Sciatic nerve (tissue), 2 donors: ENCODE data around the gene CPNE4. TPM values are rescaled to one million over a fixed set of nuclear protein-coding genes. Genes with fewer than 3 reads are reported as not detected.

Experiments
- ATAC-seq: fragments of 200-7000 bp; cut with Tn5 transposase; one replicate; pipeline ENCODE4 v1.9.1; 2020; ENCODE audit warnings: mild to moderate bottlenecking, moderate library complexity
- DNase-seq: peaks from one replicate; pipeline ENCODE4 v3.0.0-alpha.2; 2020; ENCODE audit warnings: low spot score
- intact Hi-C: fragments of 100-400 bp; cut with DNase I; formaldehyde crosslinking; loops from one replicate; pipeline ENCODE4 v1.14.2; 2022
- total RNA-seq: library from RNA; stranded (reverse); fragmentation: NEBNext Ultra II Directional; extraction: Animal tissue kit (Norgen Biotek cat#: 25700); gene quantifications from one replicate; pipeline ENCODE4 v1.2.1, GENCODE V29; 2021
- donor health status: DM: no; HTN: no; CAD: no.
- donor health status: DM: no; HTN: no; CAD: no.

CPNE4 gene
- total RNA-seq, 1 donor from 2014 or later = 0.18 TPM

- no peak for ATAC-seq
- no peak for DNase-seq
- intact Hi-C loops = no loop called here
Observed at GRCh38 chr3:131782751-131783150, 252.1 kb downstream of the CPNE4 start.

DNA sequence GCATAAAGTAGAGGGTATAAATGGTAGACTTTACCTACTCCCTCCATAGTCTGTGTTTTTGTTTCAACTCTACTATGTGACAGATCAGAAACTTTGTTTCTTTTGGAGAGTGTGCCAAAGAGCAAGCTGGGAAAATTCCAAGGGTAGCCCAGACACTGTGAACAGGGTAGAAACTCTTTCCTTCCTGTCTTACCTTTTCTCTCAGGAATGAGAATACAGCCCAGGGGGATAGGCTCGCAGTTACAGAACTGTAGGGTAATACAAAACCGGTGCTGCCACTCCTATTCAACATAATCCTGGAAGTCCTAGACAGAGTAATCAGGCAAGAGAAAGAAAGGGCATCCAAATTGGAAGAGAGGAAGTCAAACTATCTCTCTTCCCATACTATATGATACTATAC is 256.3 kb downstream of the CPNE4 start:
- DNase-seq = no peak
- ATAC-seq = no peak
- intact Hi-C loops = no loop called here

DNA sequence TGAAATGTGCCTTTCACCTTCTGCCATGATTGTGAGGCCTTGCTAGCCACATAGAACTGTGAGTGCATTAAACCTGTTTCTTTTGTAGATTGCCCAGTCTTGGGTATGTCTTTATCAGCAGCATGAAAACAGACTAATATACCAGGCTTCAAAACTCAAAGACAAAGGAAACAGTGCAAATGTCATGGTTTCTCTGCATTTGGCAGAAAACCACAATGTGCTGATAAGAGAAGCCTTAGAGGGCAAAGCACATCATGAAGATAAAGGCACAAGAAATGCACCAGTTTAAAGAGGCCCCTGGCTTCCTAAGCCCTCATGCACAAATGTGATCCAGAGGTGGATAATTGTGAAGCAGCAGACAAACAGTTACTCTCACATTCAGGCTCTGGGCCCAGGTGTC is 259.2 kb downstream of the CPNE4 start:
- DNase-seq (no peak), ATAC-seq (no peak)
- intact Hi-C loops = no loop called here

GRCh38 chr3:131772269-131773026 is 262.4 kb downstream of the CPNE4 start:
- ATAC-seq (no peak), DNase-seq (no peak)
- intact Hi-C loops = no loop called here

- ATAC-seq = no peak
- DNase-seq = no peak
- intact Hi-C loops = no loop called here
Observed at GRCh38 chr3:131762981-131763564, 271.7 kb downstream of the CPNE4 start.

GRCh38 chr3:131756405-131756804 is 278.4 kb downstream of the CPNE4 start:
- intact Hi-C loops = no loop called here
- DNase-seq (no peak), ATAC-seq (no peak)

DNA sequence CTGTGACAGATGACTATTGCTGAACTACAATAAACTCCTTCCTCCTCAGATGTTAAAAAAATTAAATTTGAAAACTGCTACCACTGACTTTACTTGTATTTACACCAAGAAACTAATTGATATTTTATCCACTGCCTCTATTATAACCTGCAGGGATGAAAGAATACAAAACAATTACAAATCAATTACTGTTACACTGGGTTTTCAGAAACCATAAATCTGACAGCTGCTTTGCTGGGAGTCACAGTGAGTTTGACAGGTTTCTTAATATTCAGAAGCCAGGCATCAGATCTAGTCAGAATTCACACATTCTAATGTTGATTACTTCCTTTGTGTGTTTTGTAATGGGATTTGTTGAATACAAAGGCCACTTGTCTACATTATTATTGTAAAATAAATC is 279.4 kb downstream of the CPNE4 start:
- intact Hi-C loops = no loop called here
- ATAC-seq (no peak), DNase-seq (no peak)

GRCh38 chr3:131750256-131750655 is 284.6 kb downstream of the CPNE4 start:
- no peak for ATAC-seq
- no peak for DNase-seq
- intact Hi-C loops = no loop called here

DNA sequence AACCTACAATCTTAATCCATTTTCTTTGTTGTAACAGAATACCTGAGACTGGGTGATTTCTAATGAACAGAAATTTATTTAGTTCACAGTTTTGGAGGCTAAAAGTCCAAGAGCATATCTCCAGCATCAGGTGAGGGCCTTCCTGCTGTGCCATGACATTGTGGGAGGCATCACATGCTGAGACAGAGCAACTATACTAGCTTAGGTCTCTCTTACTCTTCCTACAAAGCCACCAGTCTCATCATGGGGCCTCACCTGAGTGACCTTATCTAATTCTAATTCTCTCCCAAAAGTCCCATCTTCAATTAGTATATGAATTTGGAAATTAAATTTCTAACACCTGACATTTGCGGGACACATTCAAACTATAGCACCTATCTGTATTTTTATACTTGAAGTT is 285.0 kb downstream of the CPNE4 start:
- ATAC-seq (no peak), DNase-seq (no peak)
- intact Hi-C loops = no loop called here

DNA sequence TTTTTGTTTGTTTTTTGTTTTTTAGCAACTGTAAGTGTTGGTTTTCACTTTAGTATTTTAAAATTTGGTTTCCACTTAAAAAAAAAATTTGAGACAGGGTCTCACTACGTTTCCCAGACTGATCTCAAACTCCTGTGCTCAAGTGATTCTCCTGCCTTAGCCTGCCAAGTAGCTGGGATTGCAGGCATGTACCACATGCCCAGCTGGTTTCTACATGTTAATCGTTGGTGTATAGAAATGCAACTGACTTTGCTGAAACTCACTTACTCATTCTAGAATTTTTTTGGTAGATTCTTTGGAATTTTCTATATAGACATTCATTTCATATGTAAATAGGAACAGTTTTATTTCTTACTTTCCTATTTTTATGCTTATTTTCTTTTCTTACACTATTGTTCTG is 287.3 kb downstream of the CPNE4 start:
- ATAC-seq = no peak
- intact Hi-C loops = no loop called here
- DNase-seq = no peak

GRCh38 chr3:131744765-131745164 is 290.0 kb downstream of the CPNE4 start:
- intact Hi-C loops = no loop called here
- DNase-seq = no peak

GRCh38 chr3:131743126-131743525 is 291.7 kb downstream of the CPNE4 start:
- intact Hi-C loops = no loop called here
- DNase-seq = no peak

More at GRCh38 chr3:131744765-131745164, 290.0 kb downstream of the CPNE4 start:
- ATAC-seq = no peak

GRCh38 chr3:131739211-131739610 is 295.6 kb downstream of the CPNE4 start:
- intact Hi-C loops = no loop called here
- ATAC-seq (no peak), DNase-seq (no peak)

More at GRCh38 chr3:131743126-131743525, 291.7 kb downstream of the CPNE4 start:
- ATAC-seq = no peak

GRCh38 chr3:131738095-131738494 is 296.7 kb downstream of the CPNE4 start:
- DNase-seq (no peak), ATAC-seq (no peak)
- intact Hi-C loops = no loop called here

GRCh38 chr3:131735544-131735943 is 299.3 kb downstream of the CPNE4 start:
- no peak for DNase-seq
- intact Hi-C loops = no loop called here
- ATAC-seq = no peak

DNA sequence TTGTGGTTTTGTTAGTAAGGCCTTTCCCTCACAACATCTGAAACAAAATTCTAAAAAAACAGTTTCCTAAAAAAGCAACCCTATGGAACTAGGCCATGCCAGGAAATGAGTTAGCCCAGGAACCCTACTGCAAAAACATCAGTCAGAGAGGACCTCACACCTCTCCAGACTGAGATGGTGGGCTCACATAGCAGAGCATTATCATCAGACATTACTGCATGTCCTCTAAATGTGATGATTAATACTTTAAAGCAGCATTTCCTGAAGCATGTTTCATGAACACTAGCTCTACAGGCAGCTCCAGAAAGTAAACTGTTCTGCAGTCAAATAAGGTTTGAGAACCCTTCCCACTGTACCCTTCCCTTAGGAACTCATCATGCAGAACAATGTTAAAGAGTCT is 299.7 kb downstream of the CPNE4 start:
- no peak for DNase-seq

DNA sequence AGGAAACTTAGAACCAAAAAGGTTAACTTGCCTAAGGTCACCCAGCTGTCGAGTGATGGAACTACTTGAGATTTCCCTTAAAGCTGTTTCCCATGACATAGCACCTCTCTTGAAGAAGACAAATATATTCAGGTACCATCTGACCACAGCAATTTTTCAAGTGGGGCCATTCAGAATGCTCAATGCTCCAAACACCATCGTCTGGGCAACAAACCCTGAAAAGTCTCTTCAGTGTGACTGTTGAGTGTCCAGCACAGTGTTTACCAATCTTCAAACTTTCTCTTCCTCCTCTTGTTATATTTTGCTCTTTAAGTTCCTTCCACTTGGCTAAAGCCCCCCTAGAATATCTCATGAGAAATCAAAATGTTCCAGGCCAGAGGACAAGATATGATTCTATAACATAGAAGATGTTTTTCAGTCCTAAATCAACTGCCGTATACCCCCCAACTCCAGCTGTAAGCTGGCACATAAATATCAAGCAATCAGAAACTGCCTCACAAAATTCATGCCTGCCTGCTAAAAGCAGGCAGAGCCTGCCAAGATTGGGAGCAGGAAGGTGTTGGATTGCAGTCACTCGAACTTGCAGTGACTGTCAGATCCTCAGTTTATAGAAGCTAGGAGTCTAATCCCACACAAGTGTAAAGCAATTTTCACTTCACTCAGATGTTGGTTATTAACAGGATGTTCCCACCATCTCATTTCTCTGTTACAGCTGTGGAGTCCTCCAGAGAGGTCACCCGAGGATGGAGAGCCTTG is 301.6 kb downstream of the CPNE4 start:
- intact Hi-C loops = no loop called here
- ATAC-seq (no peak), DNase-seq (no peak)

More for the DNA sequence above, 299.7 kb downstream of the CPNE4 start:
- intact Hi-C loops = no loop called here
- ATAC-seq = no peak

- ATAC-seq (no peak), DNase-seq (no peak)
- intact Hi-C loops = no loop called here
Observed at GRCh38 chr3:131731709-131732108, 303.1 kb downstream of the CPNE4 start.

GRCh38 chr3:131730581-131730980 is 304.2 kb downstream of the CPNE4 start:
- intact Hi-C loops = no loop called here
- no peak for ATAC-seq

GRCh38 chr3:131729643-131730017 is 305.2 kb downstream of the CPNE4 start:
- ATAC-seq (no peak), DNase-seq (no peak)
- intact Hi-C loops = no loop called here

More at GRCh38 chr3:131730581-131730980, 304.2 kb downstream of the CPNE4 start:
- DNase-seq = no peak
